Left colon (tissue), 2 donors: Measurements from ENCODE around the gene HIVEP2. TPM values are rescaled to one million over a fixed set of nuclear protein-coding genes. Genes with fewer than 3 reads are reported as not detected.

Experiments used
- ATAC-seq: fragments of 200-7000 bp; cut with Tn5 transposase; one replicate; pipeline ENCODE4 v1.9.1; 2020; ENCODE audit warnings: mild to moderate bottlenecking, moderate library complexity
- DNase-seq, 2 donors: peaks; one replicate each; pipeline ENCODE4 v3.0.0-alpha.2; 2020
- intact Hi-C, 2 donors: fragments of 100-400 bp; cut with DNase I in 1 of 2; cut with micrococcal nuclease in 1 of 2; formaldehyde crosslinking; loops; one replicate each; pipeline versions ENCODE4 v1.11.2 to v1.14.0; 2022; cut with DNase I, micrococcal nuclease
- total RNA-seq, 2 donors: library from RNA; stranded (reverse); fragmentation: NEBNext Ultra II Directional; extraction: Animal tissue kit (Norgen Biotek cat#: 25700); gene quantifications; one replicate each; pipeline ENCODE4 v1.2.1, GENCODE V29; 2021
- donor health status: DM: no; HTN: no; CAD: no.
- donor health status: DM: yes; HTN: yes; CAD: no.

HIVEP2 gene
- total RNA-seq, 2 donors from 2014 or later: 9.2 to 10.1 TPM

- intact Hi-C loops: no loop called here
- no peak for DNase-seq
- ATAC-seq: no peak
Observed at GRCh38 chr6:142790257-142790656, 154.7 kb downstream of the HIVEP2 start.

DNA sequence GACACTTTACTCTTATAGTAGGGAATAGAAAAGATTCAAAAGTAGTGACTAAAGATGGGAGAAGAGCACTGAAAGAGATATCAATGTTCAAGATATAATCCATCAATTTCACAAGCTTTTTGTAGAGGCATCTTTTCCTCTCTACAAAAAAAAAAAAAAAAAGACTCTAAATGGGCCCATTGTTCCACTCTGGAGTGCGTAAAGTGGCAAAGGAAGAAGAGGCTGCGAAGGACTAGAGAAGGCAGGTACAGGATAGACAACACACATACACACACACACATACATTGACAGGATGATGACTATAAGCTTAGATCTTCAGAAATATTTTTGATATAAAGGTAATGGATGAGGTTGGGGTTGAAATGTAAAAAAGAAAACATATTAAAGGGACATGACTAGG lies 157.6 kb downstream of the HIVEP2 start:
- ATAC-seq: no peak
- intact Hi-C loops: no loop called here

GRCh38 chr6:142786476-142786875 lies 158.5 kb downstream of the HIVEP2 start:
- DNase-seq (no peak), ATAC-seq (no peak)
- intact Hi-C loops: no loop called here

More for the DNA sequence above, 157.6 kb downstream of the HIVEP2 start:
- DNase-seq: no peak

DNA sequence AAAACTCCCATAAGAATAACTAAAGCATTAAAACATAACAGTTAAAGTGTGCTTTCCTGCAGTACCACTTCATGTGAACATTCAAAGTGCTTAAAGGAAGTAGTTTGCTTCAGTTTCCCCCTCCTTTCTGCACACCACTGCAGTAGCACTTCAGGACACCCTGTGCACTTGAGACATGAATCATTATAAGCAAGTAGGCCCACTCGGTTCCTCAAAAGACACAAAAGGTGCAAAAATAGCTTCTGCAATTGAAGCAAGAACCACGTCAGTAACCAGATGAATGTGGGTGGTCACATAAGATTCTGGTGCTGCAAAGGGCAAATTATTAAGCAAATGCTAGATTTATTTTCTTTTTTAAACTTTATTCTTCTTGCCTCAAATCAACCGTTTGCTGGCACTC lies 160.6 kb downstream of the HIVEP2 start:
- intact Hi-C loops: no loop called here
- DNase-seq (no peak), ATAC-seq (no peak)

GRCh38 chr6:142783499-142783898 lies 161.5 kb downstream of the HIVEP2 start:
- intact Hi-C loops: no loop called here
- ATAC-seq (no peak), DNase-seq (no peak)

DNA sequence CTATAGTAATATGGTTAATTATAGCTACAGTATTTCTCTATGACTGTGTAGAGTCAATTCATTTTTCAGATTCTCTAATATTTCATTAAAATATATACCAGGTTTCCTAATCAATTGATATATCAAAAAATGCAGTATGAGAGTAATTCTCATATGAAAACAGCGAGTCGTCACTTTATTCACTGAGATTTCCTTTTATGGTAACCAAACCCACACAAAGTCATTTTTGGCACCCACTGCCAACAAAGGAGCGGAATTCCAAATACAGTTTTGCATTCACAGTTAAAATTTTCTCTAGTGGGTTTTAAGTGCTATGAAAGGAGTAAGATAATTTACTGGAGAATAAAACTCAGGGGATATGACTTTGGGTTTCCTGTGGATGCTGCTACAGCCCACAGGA lies 163.8 kb downstream of the HIVEP2 start:
- ATAC-seq: no peak
- intact Hi-C loops: no loop called here

DNA sequence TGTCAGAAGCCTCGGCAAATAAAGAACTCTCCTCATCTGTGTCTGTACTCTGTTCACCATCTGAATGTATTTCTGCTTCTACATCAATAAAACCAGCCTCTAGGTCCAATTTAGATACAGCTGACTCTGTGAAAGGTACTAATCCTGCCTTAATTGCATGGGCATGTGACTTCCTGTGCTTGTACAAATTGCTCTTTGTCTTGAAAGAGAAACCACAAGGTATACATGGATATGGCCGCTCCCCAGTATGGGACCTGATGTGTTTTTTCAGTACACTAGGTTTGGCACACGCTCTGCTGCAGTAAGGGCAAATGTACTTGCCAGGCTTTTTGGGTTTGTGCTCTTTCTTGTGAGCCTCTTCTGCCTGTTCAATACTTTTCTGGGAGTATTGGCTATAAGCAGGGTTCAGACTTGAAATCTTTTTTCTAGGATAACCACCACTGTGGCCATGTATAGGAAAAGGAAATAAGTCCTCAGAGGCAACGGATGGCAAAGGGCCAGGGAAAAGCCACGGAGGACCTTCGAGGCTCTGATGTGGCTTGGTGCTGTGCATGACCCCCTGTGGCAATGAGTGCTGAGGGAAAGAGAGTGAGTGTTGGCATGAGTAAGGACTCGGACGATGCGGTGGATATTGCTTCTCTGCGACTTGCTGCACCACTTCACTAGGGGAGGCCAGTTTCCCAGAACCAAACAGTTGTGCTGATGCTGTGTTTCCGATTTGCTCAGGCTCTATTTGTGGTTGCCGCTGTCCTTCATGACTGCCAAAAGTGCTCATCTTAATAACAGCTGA lies 170.9 kb downstream of the HIVEP2 start:
- DNase-seq (peak; percentile 30 to 49), ATAC-seq (peak; percentile 100)
- intact Hi-C loops: no loop called here

More for the DNA sequence above, 163.8 kb downstream of the HIVEP2 start:
- no peak for DNase-seq

- no peak for ATAC-seq
- intact Hi-C loops: no loop called here
Observed at GRCh38 chr6:142773324-142773723, 171.7 kb downstream of the HIVEP2 start.

DNA sequence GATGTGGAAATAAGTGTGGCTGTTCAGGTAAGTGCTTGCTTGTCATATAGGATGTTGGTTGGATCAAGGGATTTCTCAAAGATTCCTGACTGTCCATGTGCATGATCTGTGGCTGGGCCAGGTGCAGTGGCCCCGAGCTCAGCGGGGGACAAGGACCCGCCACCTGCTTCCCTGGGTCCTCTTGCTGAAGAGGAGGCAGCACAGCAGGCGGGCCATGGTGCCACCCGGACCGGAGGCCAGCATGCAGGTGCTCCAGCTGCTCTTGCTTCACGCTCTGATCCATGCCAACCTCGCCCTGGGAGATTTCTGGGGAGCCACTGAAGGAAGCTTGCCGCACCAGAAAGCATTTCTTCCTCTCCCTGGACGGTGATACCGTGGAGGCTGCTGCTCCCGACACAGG lies 173.8 kb downstream of the HIVEP2 start:
- ATAC-seq (no peak), DNase-seq (no peak)
- intact Hi-C loops: no loop called here

More at GRCh38 chr6:142773324-142773723, 171.7 kb downstream of the HIVEP2 start:
- DNase-seq: no peak

DNA sequence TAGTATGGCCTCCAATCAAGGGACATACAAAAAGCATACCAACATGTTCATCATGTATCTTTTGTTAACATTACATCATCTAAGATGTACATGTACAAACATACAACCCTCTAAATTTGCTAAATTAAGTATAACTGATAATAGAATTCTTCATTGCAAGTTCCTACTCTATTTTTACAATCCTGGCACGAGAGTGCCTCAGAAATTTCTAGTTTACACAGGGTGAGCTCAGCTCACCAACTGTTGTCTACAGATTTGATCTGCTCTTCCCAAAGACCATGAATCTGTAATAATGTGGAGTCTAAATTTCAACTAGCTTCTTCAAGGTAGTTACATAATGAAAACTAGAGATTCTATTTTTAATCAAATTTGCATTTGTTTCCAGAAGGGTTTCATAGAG lies 179.7 kb downstream of the HIVEP2 start:
- no peak for ATAC-seq
- no peak for DNase-seq
- intact Hi-C loops: no loop called here

- intact Hi-C loops: no loop called here
- no peak for DNase-seq
- ATAC-seq: no peak
Observed at GRCh38 chr6:142764311-142764710, 180.7 kb downstream of the HIVEP2 start.

- intact Hi-C loops: no loop called here
- DNase-seq (no peak), ATAC-seq (no peak)
Observed at GRCh38 chr6:142763205-142763604, 181.8 kb downstream of the HIVEP2 start.

DNA sequence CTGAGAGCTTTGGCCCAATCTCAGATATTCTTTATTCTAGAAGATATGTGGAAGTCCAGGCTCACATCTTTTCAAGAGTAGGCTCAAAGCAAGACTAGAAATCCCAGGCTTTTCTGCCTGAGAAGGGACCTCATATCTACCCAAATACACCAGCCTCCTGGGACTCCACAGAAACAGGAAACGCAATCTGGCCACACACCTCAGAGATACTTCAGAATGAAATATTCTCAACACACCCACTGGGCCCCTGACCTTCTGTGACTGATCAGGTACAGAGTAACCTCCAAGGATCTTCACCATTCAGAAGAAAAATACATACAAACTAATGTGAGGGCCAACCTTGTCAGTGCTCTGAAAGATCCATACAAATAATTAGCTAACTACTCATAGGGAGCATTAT lies 183.2 kb downstream of the HIVEP2 start:
- DNase-seq (no peak), ATAC-seq (no peak)
- intact Hi-C loops: no loop called here

DNA sequence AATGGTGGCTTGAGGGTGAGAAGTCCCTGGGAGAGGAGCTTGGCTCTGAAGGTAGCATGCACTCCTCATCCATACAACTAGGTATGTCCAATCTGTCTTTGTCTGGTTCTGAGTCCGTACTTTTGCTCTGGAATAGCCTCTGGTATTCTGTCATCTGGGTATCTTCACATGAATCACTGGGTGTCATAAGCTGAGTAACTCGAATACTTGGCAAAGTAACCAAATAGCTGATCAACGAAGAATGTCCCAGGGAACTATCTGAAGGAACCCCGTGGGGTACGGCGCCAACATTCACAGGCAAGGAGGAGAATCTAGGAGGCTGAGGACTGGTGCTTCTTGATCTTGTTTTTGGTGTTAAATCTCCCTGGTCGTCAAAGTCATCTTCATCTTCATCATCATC lies 184.8 kb downstream of the HIVEP2 start:
- intact Hi-C loops: no loop called here
- ATAC-seq: no peak

DNA sequence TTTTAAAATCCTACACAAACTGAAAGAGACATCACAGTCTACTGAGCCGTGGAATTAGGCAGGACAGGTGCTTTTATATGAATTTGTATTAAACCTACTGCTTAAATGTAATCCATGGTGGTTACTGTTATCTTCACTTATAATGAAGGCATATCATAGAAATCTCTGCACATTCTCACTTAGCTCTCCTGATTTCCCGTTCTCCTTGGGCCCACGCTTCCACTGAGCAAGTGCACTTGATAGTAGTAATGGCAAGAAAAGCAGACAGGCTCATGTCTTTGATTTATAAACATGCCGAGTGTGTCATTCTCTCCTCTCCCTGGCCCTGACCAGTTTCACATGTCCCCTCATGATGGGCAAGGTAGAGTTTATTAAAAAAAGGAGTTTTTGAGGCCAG lies 186.3 kb downstream of the HIVEP2 start:
- no peak for ATAC-seq
- DNase-seq: no peak
- intact Hi-C loops: no loop called here

More for the DNA sequence above, 184.8 kb downstream of the HIVEP2 start:
- DNase-seq: no peak

- intact Hi-C loops: no loop called here
- no peak for DNase-seq
- no peak for ATAC-seq
Observed at GRCh38 chr6:142757852-142758628, 186.9 kb downstream of the HIVEP2 start.

DNA sequence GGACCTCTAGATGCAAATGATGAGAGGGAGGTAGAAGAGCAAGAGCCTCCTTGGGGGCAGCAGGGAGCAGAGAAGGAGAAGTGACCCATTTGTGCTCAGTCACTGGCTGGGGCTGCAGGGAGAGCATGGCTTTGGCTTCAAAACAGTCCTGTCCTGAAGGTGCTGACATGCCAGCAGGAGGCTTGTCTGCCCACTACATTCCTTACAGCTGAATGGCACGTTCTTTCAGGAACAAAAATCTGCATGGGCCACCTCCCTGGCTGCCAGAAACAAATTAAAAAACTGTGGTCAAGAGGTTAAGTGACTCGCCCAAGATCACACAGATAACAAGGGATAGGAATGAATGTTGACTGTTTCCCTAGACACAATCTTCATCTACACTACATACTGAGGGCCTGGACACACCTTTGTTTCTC lies 188.8 kb downstream of the HIVEP2 start:
- intact Hi-C loops: no loop called here
- no peak for DNase-seq
- ATAC-seq: peak; percentile 92

- ATAC-seq: no peak
- no peak for DNase-seq
- intact Hi-C loops: no loop called here
Observed at GRCh38 chr6:142753196-142753595, 191.8 kb downstream of the HIVEP2 start.

DNA sequence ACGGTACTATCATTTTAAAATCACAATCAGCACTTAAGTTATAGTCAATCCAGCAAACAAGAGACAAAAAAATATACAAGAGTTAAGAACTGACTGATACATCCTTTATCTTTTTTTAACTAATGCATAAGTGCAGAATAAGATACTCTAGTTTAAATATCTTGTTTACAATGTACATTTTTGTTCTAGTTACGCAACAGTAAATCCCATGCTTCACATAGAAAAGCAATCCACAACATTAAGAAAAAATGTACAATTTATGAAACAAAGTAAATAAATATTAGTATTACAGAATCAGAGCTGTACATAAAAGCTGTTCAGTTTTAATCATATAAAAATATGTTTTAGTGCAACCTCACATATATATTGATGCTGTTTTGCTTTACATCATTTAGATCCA lies 192.6 kb downstream of the HIVEP2 start:
- no peak for DNase-seq
- no peak for ATAC-seq
- intact Hi-C loops: no loop called here

GRCh38 chr6:142751452-142751851 lies 193.5 kb downstream of the HIVEP2 start:
- DNase-seq (no peak), ATAC-seq (no peak)

More at GRCh38 chr6:142751452-142751851, 193.5 kb downstream of the HIVEP2 start:
- intact Hi-C loops: no loop called here
